Osteocyte (in vitro differentiated cells): ENCODE measurements around the gene SNX22. TPM values are rescaled to one million over a fixed set of nuclear protein-coding genes. Genes with fewer than 3 reads are reported as not detected.
"Not testable (repeated sequence)": the region's sequence is repeated elsewhere in the genome, so short reads cannot be mapped to it uniquely, and the experiment has no call there.

ENCODE experiments used
- DNase-seq: peaks from one replicate; pipeline ENCODE4 v3.0.0; 2021; ENCODE audit warnings: mixed read lengths; ENCODE audit not compliant: unreplicated experiment; ENCODE audit errors: extremely low spot score
- H3K27ac Mint-ChIP-seq: one replicate; pipeline ENCODE4 v1.8.0; 2021; ENCODE audit warnings: mild to moderate bottlenecking, mixed read lengths; ENCODE audit not compliant: unreplicated experiment
- H3K27me3 Mint-ChIP-seq: one replicate; pipeline ENCODE4 v1.8.0; 2021; ENCODE audit warnings: mixed read lengths; ENCODE audit not compliant: unreplicated experiment
- H3K36me3 Mint-ChIP-seq: one replicate; pipeline ENCODE4 v1.8.0; 2021; ENCODE audit warnings: mixed read lengths; ENCODE audit not compliant: unreplicated experiment
- H3K4me1 Mint-ChIP-seq: one replicate; pipeline ENCODE4 v1.8.0; 2021; ENCODE audit warnings: mixed read lengths; ENCODE audit not compliant: unreplicated experiment
- H3K4me3 Mint-ChIP-seq: one replicate; pipeline ENCODE4 v1.8.0; 2021; ENCODE audit warnings: mild to moderate bottlenecking, moderate library complexity, mixed read lengths; ENCODE audit not compliant: unreplicated experiment
- H3K9me3 Mint-ChIP-seq: one replicate; pipeline ENCODE4 v1.8.0; 2021; ENCODE audit warnings: mixed read lengths; ENCODE audit not compliant: unreplicated experiment
- long read RNA-seq: library from polyadenylated mRNA; unstranded; transcript quantifications from one replicate; pipeline ENCODE4 v2.0.0, GENCODE V29; 2021
- total RNA-seq: library from RNA; stranded (reverse); gene quantifications from 2 replicates; pipeline ENCODE4 v1.2.1, GENCODE V29; 2021
- TF ChIP-seq, protein P1 (sequence below): fragments of 200-600 bp; sonication (generic); IDR thresholded peaks from 2 replicates; pipeline ENCODE4 v1.5.0; 2021; ENCODE audit warnings: antibody characterized with exemption, mild to moderate bottlenecking, moderate library complexity

The SNX22 gene
- 0.24 and 0.31 TPM in 2 replicates for total RNA-seq
- long read RNA-seq: 0 reads

- Mint-ChIP-seq H3K4me3 (peak within 1 kb of the TSS; percentile 56), H3K36me3 (peaks cover 11% of the 10 kb centered on the region), H3K27ac (no peak within 1 kb of the TSS), H3K9me3 (no peaks in the 10 kb centered on the region), H3K4me1 (peaks cover 11% of the 10 kb centered on the region), H3K27me3 (peaks cover 3% of the 10 kb centered on the region)
- DNase-seq: no peak
- TF ChIP-seq, protein P1, sequence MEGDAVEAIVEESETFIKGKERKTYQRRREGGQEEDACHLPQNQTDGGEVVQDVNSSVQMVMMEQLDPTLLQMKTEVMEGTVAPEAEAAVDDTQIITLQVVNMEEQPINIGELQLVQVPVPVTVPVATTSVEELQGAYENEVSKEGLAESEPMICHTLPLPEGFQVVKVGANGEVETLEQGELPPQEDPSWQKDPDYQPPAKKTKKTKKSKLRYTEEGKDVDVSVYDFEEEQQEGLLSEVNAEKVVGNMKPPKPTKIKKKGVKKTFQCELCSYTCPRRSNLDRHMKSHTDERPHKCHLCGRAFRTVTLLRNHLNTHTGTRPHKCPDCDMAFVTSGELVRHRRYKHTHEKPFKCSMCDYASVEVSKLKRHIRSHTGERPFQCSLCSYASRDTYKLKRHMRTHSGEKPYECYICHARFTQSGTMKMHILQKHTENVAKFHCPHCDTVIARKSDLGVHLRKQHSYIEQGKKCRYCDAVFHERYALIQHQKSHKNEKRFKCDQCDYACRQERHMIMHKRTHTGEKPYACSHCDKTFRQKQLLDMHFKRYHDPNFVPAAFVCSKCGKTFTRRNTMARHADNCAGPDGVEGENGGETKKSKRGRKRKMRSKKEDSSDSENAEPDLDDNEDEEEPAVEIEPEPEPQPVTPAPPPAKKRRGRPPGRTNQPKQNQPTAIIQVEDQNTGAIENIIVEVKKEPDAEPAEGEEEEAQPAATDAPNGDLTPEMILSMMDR: no peak
These were observed at the start of gene SNX22 for GRCh38 chr15:64151727-64152506. Gene SNX22, plus strand, starts transcription at chr15:64151731. Its CDS starts 45 bp downstream, at chr15:64151776.

- H3K27ac Mint-ChIP-seq: no peak overlapping the region
- peaks cover 9% of the 10 kb centered on the region for H3K4me1 Mint-ChIP-seq
- H3K36me3 Mint-ChIP-seq: peaks cover 6% of the 10 kb centered on the region
- no peaks in the 10 kb centered on the region for H3K9me3 Mint-ChIP-seq
- TF ChIP-seq, protein P1: no peak
- DNase-seq: no peak
- H3K4me3 Mint-ChIP-seq: no peak overlapping the region
- H3K27me3 Mint-ChIP-seq: no peaks in the 10 kb centered on the region
These were observed 49.0 kb upstream of the SNX22 start for GRCh38 chr15:64102497-64102896.

DNA sequence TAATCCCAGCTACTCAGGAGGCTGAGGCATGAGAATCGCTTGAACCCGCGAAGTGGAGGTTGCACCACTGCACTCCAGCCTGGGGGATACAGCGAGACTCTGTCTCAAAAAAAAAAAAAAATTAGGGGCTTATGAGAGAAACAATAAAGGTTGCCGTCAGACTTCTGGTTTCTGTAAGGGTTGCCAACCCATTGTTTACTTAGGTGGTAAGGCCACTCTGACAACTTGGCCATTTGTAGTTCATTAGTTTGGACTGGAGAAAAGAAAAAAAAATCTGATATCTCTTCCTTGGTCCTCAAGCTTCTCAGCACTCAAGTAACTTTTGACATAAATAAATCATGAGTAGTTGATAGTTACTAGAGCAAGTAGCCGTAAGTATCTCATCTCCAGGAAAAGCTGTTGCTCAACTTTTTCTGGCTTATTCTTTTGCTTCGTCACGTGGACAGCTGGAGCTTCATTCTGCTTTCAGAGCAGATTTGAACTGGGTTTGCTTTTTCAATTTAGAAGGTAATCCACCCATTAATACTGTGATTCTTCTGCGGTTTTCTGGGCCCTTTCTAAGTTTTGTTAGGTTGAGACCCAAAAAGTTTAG lies 46.3 kb upstream of the SNX22 start:
- no peak overlapping the region for H3K4me3 Mint-ChIP-seq
- no peak for DNase-seq
- peaks cover 3% of the 10 kb centered on the region for H3K36me3 Mint-ChIP-seq
- no peaks in the 10 kb centered on the region for H3K9me3 Mint-ChIP-seq
- no peaks in the 10 kb centered on the region for H3K27me3 Mint-ChIP-seq
- H3K4me1 Mint-ChIP-seq: no peaks in the 10 kb centered on the region
- TF ChIP-seq, protein P1: no peak
- no peak overlapping the region for H3K27ac Mint-ChIP-seq

- H3K36me3 Mint-ChIP-seq: peaks cover 5% of the 10 kb centered on the region
- H3K27ac Mint-ChIP-seq: no peak overlapping the region
- H3K4me1 Mint-ChIP-seq: peaks cover 16% of the 10 kb centered on the region
- no peak overlapping the region for H3K4me3 Mint-ChIP-seq
- no peaks in the 10 kb centered on the region for H3K27me3 Mint-ChIP-seq
- TF ChIP-seq, protein P1: no peak
- DNase-seq: no peak
- H3K9me3 Mint-ChIP-seq: no peaks in the 10 kb centered on the region
These were observed 44.2 kb upstream of the SNX22 start for GRCh38 chr15:64107337-64107736.

GRCh38 chr15:64110108-64110701 lies 41.3 kb upstream of the SNX22 start:
- H3K4me1 Mint-ChIP-seq: peaks cover 20% of the 10 kb centered on the region
- not testable (repeated sequence) for DNase-seq

More at GRCh38 chr15:64110108-64110701, 41.3 kb upstream of the SNX22 start:
- H3K36me3 Mint-ChIP-seq: peaks cover 24% of the 10 kb centered on the region
- H3K27me3 Mint-ChIP-seq, H3K4me3 Mint-ChIP-seq, H3K9me3 Mint-ChIP-seq, H3K27ac Mint-ChIP-seq: not testable (repeated sequence)
